ENCODE measurements around the gene ANKRD33B.

DNA sequence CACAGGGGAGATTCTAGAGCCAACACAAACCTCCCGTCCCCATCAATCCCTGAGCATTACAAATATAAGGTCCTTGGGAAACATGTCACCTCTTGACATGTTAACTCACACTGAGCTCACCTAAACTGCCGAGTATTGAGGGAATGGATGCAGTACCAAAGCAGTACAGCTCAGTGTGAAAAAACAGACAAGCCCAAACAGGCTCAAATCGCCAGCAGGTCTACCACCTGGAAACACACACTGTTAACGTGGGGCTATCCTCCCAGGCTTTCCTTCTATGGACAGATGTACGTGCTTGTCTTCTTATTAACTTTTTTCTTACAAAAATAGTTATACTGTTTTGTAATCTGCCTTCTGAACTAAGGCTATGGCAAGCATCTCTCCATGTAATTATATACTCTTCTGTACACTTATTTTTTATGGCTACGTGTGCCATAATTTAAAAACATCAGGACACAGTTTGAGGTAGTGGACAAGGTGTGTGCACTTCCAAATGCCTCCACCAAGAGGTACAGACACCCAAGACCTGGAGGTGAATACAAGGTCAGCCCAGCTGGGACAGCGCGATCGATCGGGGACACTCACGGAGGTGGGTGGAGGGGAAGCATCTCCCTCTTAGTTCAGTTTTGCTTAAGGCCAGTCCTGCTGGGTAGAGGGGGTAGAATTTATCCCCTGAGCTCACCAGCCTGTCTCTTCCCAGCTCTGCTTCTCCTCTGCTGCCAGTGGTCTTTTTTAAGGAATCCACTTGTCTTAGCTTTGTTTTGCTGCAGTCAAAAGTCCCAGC, 120.6 kb downstream of the ANKRD33B start:
- no peak for TF ChIP-seq EZH2 (IDR thresholded peaks at IDR 0.05; ENCODE audit: insufficient read depth, poor library complexity, severe bottlenecking)
- no peak for TF ChIP-seq EZH2phosphoT487 (IDR thresholded peaks at IDR 0.05; ENCODE audit: insufficient read depth, low read depth)
